Fibroblast of the aortic adventitia (primary cell): ENCODE data around the gene MARCHF11. TPM values are rescaled to one million over a fixed set of nuclear protein-coding genes. Genes with fewer than 3 reads are reported as not detected.

Experiments used
- DNase-seq: peaks from one replicate; pipeline ENCODE4 v3.0.0-alpha.2; 2010; ENCODE audit warnings: low read depth
- H3K4me3 ChIP-seq: 2 replicates; pipeline ENCODE4 v1.5.1; 2011; ENCODE audit warnings: low read depth, mild to moderate bottlenecking, control low read depth, low read length, moderate library complexity
- total RNA-seq: library from RNA; depleted of rRNA; stranded (reverse); fragments of >200 nt; gene quantifications from 2 replicates; pipeline ENCODE4 v1.2.3, GENCODE V29; 2012; ENCODE audit warnings: low replicate concordance
- TF ChIP-seq, protein P1 (sequence below): IDR thresholded peaks from 2 replicates; pipeline ENCODE4 v1.5.1; 2011; ENCODE audit warnings: mild to moderate bottlenecking, low read length, control low read depth, inconsistent platforms; ENCODE audit not compliant: insufficient read depth

Gene MARCHF11
- total RNA-seq, 1 donor, result not detected

DNA sequence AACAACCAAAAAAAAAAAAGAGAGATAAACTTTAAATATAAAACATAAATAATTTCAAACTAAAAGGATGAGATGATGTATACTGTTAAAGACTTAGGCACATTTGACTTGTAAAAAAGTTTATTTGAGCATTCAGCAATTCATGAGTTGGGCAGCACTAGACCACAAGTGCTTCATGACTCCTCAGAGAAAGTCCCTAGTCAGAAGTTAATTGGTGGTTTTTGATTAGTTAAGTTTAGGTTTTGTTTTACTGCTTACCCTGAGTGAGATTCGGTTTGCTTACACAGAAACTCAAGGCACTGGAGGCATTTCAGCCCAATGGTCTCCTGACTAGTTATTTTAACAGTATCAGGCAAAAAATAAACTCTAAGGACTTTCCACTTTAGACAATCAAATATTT is 129.2 kb downstream of the MARCHF11 start:
- TF ChIP-seq, protein P1, sequence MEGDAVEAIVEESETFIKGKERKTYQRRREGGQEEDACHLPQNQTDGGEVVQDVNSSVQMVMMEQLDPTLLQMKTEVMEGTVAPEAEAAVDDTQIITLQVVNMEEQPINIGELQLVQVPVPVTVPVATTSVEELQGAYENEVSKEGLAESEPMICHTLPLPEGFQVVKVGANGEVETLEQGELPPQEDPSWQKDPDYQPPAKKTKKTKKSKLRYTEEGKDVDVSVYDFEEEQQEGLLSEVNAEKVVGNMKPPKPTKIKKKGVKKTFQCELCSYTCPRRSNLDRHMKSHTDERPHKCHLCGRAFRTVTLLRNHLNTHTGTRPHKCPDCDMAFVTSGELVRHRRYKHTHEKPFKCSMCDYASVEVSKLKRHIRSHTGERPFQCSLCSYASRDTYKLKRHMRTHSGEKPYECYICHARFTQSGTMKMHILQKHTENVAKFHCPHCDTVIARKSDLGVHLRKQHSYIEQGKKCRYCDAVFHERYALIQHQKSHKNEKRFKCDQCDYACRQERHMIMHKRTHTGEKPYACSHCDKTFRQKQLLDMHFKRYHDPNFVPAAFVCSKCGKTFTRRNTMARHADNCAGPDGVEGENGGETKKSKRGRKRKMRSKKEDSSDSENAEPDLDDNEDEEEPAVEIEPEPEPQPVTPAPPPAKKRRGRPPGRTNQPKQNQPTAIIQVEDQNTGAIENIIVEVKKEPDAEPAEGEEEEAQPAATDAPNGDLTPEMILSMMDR, result no peak
- DNase-seq, result no peak
- no peak overlapping the region for H3K4me3 ChIP-seq

DNA sequence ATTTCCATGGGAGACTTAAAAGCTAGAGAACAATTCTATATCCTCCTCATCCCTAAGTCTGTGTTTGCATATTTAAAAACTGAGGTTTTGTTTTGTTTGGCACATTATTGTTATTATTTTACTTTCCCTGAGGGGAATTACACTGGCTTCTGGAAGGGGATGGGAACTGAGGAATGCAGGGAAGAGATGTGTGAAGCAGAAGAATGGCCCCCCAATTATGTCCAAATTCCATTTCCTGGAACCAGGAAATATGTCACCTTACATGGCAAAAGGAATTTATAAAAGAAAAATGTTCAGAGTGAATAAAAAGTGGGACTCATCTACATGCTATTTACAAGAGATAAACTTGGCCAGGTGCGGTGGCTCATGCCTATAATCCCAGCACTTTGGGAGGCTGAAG is 129.8 kb downstream of the MARCHF11 start:
- H3K4me3 ChIP-seq, result no peak overlapping the region
- no peak for DNase-seq

DNA sequence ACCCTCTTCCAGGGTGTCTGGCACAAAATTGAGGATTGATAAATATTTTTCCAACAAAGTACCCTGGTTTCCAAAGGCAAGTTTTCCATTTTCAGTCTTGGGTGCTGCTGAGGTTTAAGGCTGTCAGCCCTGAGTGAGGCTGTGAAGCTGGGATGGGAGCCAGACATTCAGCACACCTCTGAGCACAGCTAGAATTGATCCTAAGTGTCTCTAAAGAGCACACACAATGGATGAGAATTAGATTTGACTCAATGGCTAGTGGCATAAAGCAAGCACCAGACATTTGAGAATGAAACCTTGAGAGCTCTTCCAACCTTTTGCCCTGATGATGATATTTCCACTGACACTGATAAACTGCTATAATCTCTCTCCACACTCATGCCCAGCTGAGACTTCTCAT is 131.5 kb downstream of the MARCHF11 start:
- TF ChIP-seq, protein P1, result no peak
- DNase-seq, result no peak
- no peak overlapping the region for H3K4me3 ChIP-seq

More for the DNA sequence above, 129.8 kb downstream of the MARCHF11 start:
- TF ChIP-seq, protein P1, result no peak

- H3K4me3 ChIP-seq, result no peak overlapping the region
- no peak for DNase-seq
- TF ChIP-seq, protein P1, result no peak
These were observed 136.1 kb downstream of the MARCHF11 start for GRCh38 chr5:16043349-16043965.

GRCh38 chr5:16037121-16037845 is 142.3 kb downstream of the MARCHF11 start:
- no peak overlapping the region for H3K4me3 ChIP-seq
- TF ChIP-seq, protein P1, result no peak
- no peak for DNase-seq

DNA sequence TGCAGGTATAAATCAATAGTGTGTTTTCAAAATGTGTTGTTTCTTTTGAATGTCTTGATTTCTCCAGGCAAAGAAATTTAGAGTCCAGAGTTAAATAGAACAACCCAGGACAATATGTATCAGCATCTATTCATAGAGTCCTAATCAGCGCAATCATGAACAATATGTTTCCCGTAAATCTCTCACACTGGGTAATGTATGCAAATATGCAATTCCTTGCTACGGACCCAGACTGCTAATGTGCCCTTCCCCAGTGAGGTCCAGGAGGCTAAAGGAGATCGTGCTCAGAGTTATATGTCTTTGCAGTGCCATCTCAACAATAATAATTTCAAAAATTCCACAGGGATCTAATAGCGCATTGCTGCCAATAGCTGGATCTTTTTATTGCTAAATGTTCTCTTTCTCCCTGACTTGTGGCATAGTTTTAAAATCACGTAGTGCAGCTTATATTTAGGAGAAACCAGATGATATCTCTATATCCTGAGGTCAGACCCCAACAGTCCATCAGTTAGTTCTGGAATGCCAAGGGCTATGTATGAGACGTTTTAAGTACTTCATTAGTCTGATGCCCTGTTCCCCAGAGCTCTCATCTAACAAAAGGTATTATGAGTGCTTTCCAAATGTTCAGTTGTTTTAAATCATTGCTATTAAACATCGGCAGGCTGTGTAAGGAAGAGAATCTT is 145.1 kb downstream of the MARCHF11 start:
- DNase-seq, result no peak
- TF ChIP-seq, protein P1, result no peak
- H3K4me3 ChIP-seq, result no peak overlapping the region
